ENCODE data around the gene DENND1A. TPM values are rescaled to one million over a fixed set of nuclear protein-coding genes. Genes with fewer than 3 reads are reported as not detected.

Gene DENND1A
- total RNA-seq, 1 experiment from 2014 or later: 19.7 TPM

DNA sequence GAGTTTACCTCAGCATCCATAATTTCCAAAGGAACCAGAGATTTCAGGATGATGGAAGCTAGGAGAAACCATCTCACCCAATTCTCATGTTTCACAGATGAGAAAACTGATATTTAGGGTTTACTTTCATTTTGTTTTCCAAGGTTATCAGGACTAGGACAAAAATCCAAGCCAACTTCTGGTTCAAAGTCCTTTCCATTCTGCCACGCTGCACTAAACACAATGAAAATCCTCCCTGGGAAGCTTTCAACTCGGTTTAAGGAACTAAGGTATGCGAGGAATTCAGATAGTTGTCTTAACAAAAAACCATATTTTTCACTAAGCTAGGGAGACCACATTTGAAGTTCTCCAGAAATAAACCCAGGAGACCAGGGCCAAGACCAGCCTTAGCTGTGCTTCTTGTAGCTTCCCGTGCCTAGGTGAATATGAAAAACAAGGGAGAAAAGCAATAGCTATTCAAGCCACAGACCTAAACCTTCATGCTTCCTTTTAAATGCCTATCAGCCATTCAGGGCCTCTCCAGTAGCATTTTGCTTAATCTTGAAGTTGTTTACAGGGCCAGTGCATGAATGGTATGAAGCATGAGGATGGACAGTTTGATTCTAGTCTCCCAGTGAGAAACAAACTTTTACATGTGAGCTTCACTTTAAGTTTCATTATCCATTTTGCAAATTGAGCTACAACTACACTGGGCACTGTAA is 167.9 kb downstream of the DENND1A start:
- H3K27me3 ChIP-seq (ENCODE audit: control insufficient read depth, insufficient read depth, low read length): no peaks in the 10 kb centered on the region
- no peaks in the 10 kb centered on the region for H3K4me1 ChIP-seq (ENCODE audit: control insufficient read depth, insufficient read depth, low read length)
- POLR2A ChIA-PET: no interaction called here
- in situ Hi-C loops (cut with HindIII; ENCODE audit: low pct_unique_long_range_greater_than_20kb, low sequenced_read_pairs) (no loop called here), intact Hi-C loops (cut with micrococcal nuclease; ENCODE audit: unreplicated experiment) (no loop called here)
- no peaks in the 10 kb centered on the region for H3K36me3 ChIP-seq (ENCODE audit: control insufficient read depth, insufficient read depth, low read length)
- H3K9me3 ChIP-seq (ENCODE audit: control insufficient read depth, insufficient read depth, low read depth, low read length): no peaks in the 10 kb centered on the region
- DNase-seq (ENCODE audit: low read depth, low spot score) (no peak), ATAC-seq (no peak)
- H3K27ac ChIP-seq (ENCODE audit: low read length): no peak overlapping the region
- H3K4me3 ChIP-seq (ENCODE audit: low read depth in 2 of 2, low read length in 2 of 2): no peak overlapping the region
- CTCF ChIA-PET: no interaction called here
- BruUV-seq (replicated peaks): no TSS peak
- TF ChIP-seq REST (IDR thresholded peaks at IDR 0.05; ENCODE audit: insufficient read depth in 1 of 2, low read depth in 2 of 2, low read length in 1 of 2) (no peak), CTCF (IDR thresholded peaks at IDR 0.05) (no peak), SIN3A (IDR thresholded peaks at IDR 0.05; ENCODE audit: borderline replicate concordance, insufficient read depth, low read depth, low read length) (no peak), POLR2AphosphoS5 (IDR thresholded peaks at IDR 0.05; ENCODE audit: low read depth, low read length) (no peak), TCF7L2 (IDR thresholded peaks at IDR 0.05; ENCODE audit: low read depth, low read length) (no peak)

DNA sequence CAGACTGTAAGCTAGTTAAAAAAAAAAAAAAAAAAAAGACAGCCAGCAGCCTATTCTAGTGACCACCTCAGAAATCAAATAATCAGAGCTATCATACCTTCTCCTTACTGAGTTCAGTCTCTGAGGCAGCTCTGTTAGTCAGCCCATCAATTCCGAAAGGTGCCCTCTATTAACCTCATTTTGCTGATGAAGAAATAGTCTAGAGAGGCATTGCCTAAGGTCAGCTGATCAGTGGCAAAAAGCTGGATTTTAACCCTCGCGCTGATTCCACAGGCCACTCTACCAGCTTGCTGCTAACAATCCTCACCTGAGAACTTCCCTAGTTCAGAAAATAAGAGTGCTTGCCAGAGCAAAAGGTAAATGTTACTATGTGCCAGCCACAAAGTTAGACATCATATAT is 172.0 kb downstream of the DENND1A start:
- no peak for DNase-seq (ENCODE audit: low read depth, low spot score)
- ChIA-PET CTCF (no interaction called here), POLR2A (interaction anchor here (0.5 to 0.6 kb wide), 3 partner anchors 7 to 45 kb away, joined by 3 to 14 read pairs (median 3); no protein-coding TSS in a partner anchor)
- H3K27ac ChIP-seq (ENCODE audit: low read length): no peak overlapping the region
- BruUV-seq (replicated peaks): no TSS peak
- intact Hi-C loops (cut with micrococcal nuclease; ENCODE audit: unreplicated experiment): no loop called here
- ATAC-seq: no peak
- H3K4me1 ChIP-seq (ENCODE audit: control insufficient read depth, insufficient read depth, low read length): no peaks in the 10 kb centered on the region
- H3K9me3 ChIP-seq (ENCODE audit: control insufficient read depth, insufficient read depth, low read depth, low read length): no peaks in the 10 kb centered on the region
- TF ChIP-seq CTCF (IDR thresholded peaks at IDR 0.05): no peak
- no peak for TF ChIP-seq SIN3A (IDR thresholded peaks at IDR 0.05; ENCODE audit: borderline replicate concordance, insufficient read depth, low read depth, low read length)
- no peak for TF ChIP-seq POLR2AphosphoS5 (IDR thresholded peaks at IDR 0.05; ENCODE audit: low read depth, low read length)
- no peak for TF ChIP-seq REST (IDR thresholded peaks at IDR 0.05; ENCODE audit: insufficient read depth in 1 of 2, low read depth in 2 of 2, low read length in 1 of 2)
- no peak for TF ChIP-seq TCF7L2 (IDR thresholded peaks at IDR 0.05; ENCODE audit: low read depth, low read length)
- in situ Hi-C loops (cut with HindIII; ENCODE audit: low pct_unique_long_range_greater_than_20kb, low sequenced_read_pairs): no loop called here
- no peak overlapping the region for H3K4me3 ChIP-seq (ENCODE audit: low read depth in 2 of 2, low read length in 2 of 2)
- no peaks in the 10 kb centered on the region for H3K27me3 ChIP-seq (ENCODE audit: control insufficient read depth, insufficient read depth, low read length)
- H3K36me3 ChIP-seq (ENCODE audit: control insufficient read depth, insufficient read depth, low read length): no peaks in the 10 kb centered on the region
